K562 (cell line): ENCODE data around the gene BIRC7.

Experiments used
- AFF4 ChIP-seq: sonication (generic); formaldehyde crosslinking; IDR thresholded peaks from 2 replicates; pipeline ENCODE4 v1.8.0; 2023; ENCODE audit warnings: mild to moderate bottlenecking, missing genetic modification reagents
- CC2D1A ChIP-seq: fragments of 450-650 bp; IDR thresholded peaks from 2 replicates; pipeline ENCODE4 v1.6.1; 2017; ENCODE audit warnings: mild to moderate bottlenecking
- CTCF ChIP-seq, 3 experiments: IDR thresholded peaks in 2 of 3; conservative IDR thresholded peaks in 1 of 3; 2 replicates each; pipeline ENCODE4 v1.5.1; 2011 to 2012; ENCODE audit warnings: low read length in 3 of 3, mild to moderate bottlenecking in 3 of 3, control low read depth in 2 of 3, improper control_type of control experiment in 1 of 3, inconsistent platforms in 1 of 3, low read depth in 1 of 3, mixed read lengths in 1 of 3, moderate library complexity in 1 of 3; ENCODE audit not compliant: insufficient read depth in 2 of 3
- FOXK2 ChIP-seq, 2 experiments: fragments of 450-650 bp; IDR thresholded peaks in 1 of 2; conservative IDR thresholded peaks in 1 of 2; 2 replicates each; pipeline ENCODE4 v1.6.1; 2016; ENCODE audit warnings: low read depth in 2 of 2, mild to moderate bottlenecking in 1 of 2
- MBD2 ChIP-seq: sonication (generic); IDR thresholded peaks from 2 replicates; pipeline ENCODE4 v1.6.1; 2016; ENCODE audit warnings: low read depth, borderline replicate concordance
- PBX2 ChIP-seq, 2 experiments: IDR thresholded peaks in 1 of 2; conservative IDR thresholded peaks in 1 of 2; 2 replicates each; pipeline ENCODE4 v1.6.1; 2016; ENCODE audit warnings: low read depth in 2 of 2, mild to moderate bottlenecking in 1 of 2, missing compliant biosample characterization in 1 of 2, missing genetic modification characterization in 1 of 2, moderate library complexity in 1 of 2
- RBM22 ChIP-seq: fragments of 200-400 bp; formaldehyde crosslinking; IDR thresholded peaks from 2 replicates; pipeline ENCODE4 v1.6.1; 2018; ENCODE audit warnings: low read length, low read depth; ENCODE audit not compliant: poor library complexity, severe bottlenecking
- SREBF2 ChIP-seq: sonication (generic); formaldehyde crosslinking; IDR thresholded peaks from 2 replicates; pipeline ENCODE4 v1.4.0; 2020; ENCODE audit warnings: mild to moderate bottlenecking, missing genetic modification reagents
- TFE3 ChIP-seq: fragments of 450-650 bp; formaldehyde crosslinking; IDR thresholded peaks from 2 replicates; pipeline ENCODE4 v1.4.0; 2020; ENCODE audit warnings: mild to moderate bottlenecking, mixed read lengths
- ZBTB34 ChIP-seq: fragments of 250-450 bp; sonication (Bioruptor Pico); IDR thresholded peaks from 2 replicates; pipeline ENCODE4 v1.8.0; 2021; ENCODE audit warnings: mild to moderate bottlenecking, moderate library complexity
- ZNF224 ChIP-seq: sonication (generic); formaldehyde crosslinking; IDR thresholded peaks from 2 replicates; pipeline ENCODE4 v1.8.0; 2022; ENCODE audit warnings: mild to moderate bottlenecking, missing genetic modification reagents

GRCh38 chr20:63248835-63249591, 13.3 kb downstream of the BIRC7 start:
- TF ChIP-seq RBM22 (no peak), ZBTB34 (CRISPR knock-in tag) (no peak), AFF4 (CRISPR knock-in tag) (no peak), PBX2 (CRISPR knock-in tag; IDR thresholded peaks at IDR 0.05; ENCODE audit: low read depth) (no peak), PBX2 (tag; conservative IDR thresholded peaks at IDR 0.05; ENCODE audit: low read depth) (no peak), TFE3 (no peak), CC2D1A (no peak), CTCF (IDR thresholded peaks at IDR 0.05 in 2 of 3, conservative IDR thresholded peaks at IDR 0.05 in 1 of 3; ENCODE audit: insufficient read depth in 2 of 3, low read depth in 1 of 3, low read length in 3 of 3) (no peak), SREBF2 (CRISPR knock-in tag) (no peak), ZNF224 (CRISPR knock-in tag) (no peak), MBD2 (no peak), FOXK2 (conservative IDR thresholded peaks at IDR 0.05 in 1 of 2, IDR thresholded peaks at IDR 0.05 in 1 of 2; ENCODE audit: low read depth in 2 of 2) (no peak)
